Kidney tubule cell (primary cell): ENCODE data around the gene C3orf20.

Experiments used
- DNase-seq: peaks from one replicate; pipeline ENCODE4 v3.0.0-alpha.2; 2018; ENCODE audit warnings: low spot score

Gene C3orf20

GRCh38 chr3:14814411-14814871 is 139.5 kb downstream of the C3orf20 start:
- DNase-seq: no peak

DNA sequence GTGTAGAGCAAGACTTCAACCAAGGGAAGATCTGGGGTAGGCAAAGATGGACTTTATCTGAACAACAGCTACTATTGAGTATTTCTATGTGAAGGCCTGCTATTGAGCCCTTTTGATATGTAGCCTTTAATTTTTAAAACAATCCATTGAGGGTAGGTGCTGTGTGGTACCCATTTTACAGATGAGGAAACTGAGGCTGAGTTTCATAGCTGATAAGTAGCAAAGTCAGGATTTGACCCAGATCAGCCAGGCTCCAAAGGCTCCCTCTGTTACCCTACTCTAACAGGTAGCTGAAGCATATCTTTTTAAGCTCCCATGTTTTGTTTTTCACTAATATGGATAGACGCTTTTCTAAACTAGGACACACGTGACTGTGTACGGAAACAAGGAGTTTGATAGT is 141.4 kb downstream of the C3orf20 start:
- DNase-seq: no peak

- DNase-seq: no peak
These were observed 144.0 kb downstream of the C3orf20 start, which contains the start of gene FGD5 for GRCh38 chr3:14818804-14819500. FGD5 (plus strand) TSS chr3:14818962; CDS start chr3:14819072, 110 bp downstream.

- DNase-seq: no peak
These were observed 144.7 kb downstream of the C3orf20 start for GRCh38 chr3:14819671-14820070.

DNA sequence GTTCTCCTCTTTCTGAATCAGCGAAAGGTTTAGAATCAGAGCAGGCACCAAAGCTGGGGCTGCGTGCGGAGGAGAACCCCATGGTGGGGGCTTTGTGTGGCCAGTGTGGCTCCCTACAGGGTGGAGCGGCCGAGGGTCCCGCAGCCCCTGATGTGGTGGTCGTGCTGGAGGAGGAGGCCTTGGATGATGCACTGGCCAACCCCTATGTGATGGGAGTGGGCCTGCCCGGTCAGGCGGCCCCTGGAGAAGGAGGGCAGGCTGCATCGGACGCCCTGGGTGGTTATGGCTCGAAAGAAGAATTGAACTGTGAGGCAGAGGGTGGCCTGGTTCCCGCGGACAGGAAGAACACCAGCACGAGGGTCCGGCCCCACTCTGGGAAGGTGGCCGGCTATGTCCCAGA is 145.2 kb downstream of the C3orf20 start:
- DNase-seq: no peak

DNA sequence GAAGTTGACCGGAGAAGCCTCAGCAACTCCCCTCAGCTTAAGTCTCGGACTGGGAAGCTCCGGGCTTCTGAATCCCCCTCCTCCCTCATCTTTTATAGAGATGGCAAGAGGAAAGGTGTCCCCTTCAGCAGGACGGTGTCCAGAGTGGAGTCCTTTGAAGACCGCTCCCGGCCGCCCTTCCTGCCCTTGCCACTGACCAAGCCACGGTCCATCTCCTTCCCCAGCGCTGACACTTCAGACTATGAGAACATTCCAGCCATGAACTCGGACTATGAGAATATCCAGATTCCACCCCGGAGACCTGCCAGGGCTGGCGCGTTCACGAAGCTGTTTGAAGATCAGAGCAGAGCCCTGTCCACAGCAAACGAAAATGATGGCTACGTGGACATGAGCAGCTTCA is 146.2 kb downstream of the C3orf20 start:
- no peak for DNase-seq

GRCh38 chr3:14822134-14822533 is 147.2 kb downstream of the C3orf20 start:
- DNase-seq: no peak
